GM12891 (cell line): ENCODE data around the gene CSF1R.

ENCODE experiments used
- POLR2A ChIP-seq: IDR thresholded peaks from 2 replicates; pipeline ENCODE4 v1.6.1; 2011; ENCODE audit warnings: low read depth, low read length, control low read depth
- POU2F2 ChIP-seq: IDR thresholded peaks from 2 replicates; pipeline ENCODE4 v1.6.1; 2011; ENCODE audit warnings: low read depth, mild to moderate bottlenecking, control low read depth, low read length, moderate library complexity

DNA sequence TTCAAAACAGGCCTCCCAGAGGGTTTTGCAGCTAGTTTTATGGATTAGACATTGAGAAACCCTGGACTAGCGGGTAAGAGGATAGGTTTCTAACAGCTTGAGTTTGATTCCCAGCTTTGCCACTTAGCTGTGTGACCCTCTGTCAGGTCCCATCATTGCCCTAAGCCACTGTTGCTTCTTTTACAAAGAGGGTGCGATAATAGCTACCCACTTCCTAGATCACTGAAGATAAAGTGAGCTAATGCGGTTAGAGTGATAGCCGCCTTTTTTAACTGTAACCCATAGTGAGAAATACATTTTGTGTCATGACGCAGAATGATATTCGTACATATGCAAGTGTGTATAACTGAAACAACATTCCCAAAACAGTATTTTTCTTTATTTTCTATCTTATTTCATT is 40.3 kb downstream of the CSF1R start:
- TF ChIP-seq POLR2A (no peak), POU2F2 (no peak)
